Measurements from ENCODE around the gene SPATA18. TPM values are rescaled to one million over a fixed set of nuclear protein-coding genes. Genes with fewer than 3 reads are reported as not detected.

SPATA18 gene
- total and polyA plus RNA-seq, 2 of the 8 experiments (the other 6 are each of a cell fraction or from before 2014, with no cell fraction given): 1.4 to 2.4 TPM

GRCh38 chr4:52103319-52103718 lies 52.2 kb downstream of the SPATA18 start:
- DNase-seq (ENCODE audit: low read depth in 1 of 2, low spot score in 2 of 2) (no peak), FAIRE-seq (peak; percentile 86)
- H4K5ac ChIP-seq (ENCODE audit: insufficient read length, low read depth, low read length): no peak overlapping the region
- H4K20me1 ChIP-seq (replicated peaks in 1 of 2; ENCODE audit: control insufficient read depth in 1 of 2, insufficient read depth in 2 of 2, low read length in 2 of 2): no peaks in the 10 kb centered on the region
- H3K4ac ChIP-seq (replicated peaks; ENCODE audit: insufficient read length, low read depth, low read length): no peak overlapping the region
- H3K23ac ChIP-seq (ENCODE audit: insufficient read length): no peak overlapping the region
- H2AK5ac ChIP-seq (ENCODE audit: low read depth, low read length): no peak overlapping the region
- H4K8ac ChIP-seq (ENCODE audit: extremely low read depth, insufficient read depth, low read length): no peak overlapping the region
- no peak overlapping the region for H3K9ac ChIP-seq (replicated peaks in 1 of 4; ENCODE audit: extremely low read depth in 1 of 4, low read depth in 3 of 4, low read length in 3 of 4)
- no peaks in the 10 kb centered on the region for H3K4me1 ChIP-seq (replicated peaks in 1 of 4; ENCODE audit: control insufficient read depth in 3 of 4, insufficient read depth in 4 of 4, low read length in 3 of 4)
- no peaks in the 10 kb centered on the region for H3K23me2 ChIP-seq (ENCODE audit: low read depth, low read length)
- H4K91ac ChIP-seq (replicated peaks; ENCODE audit: insufficient read length, low read length): no peak overlapping the region
- H2AFZ ChIP-seq (ENCODE audit: low read length): no peak overlapping the region
- H3K9me3 ChIP-seq (ENCODE audit: insufficient read depth in 2 of 2, low read depth in 1 of 2, low read length in 1 of 2): no peaks in the 10 kb centered on the region
- H2BK12ac ChIP-seq (ENCODE audit: low read depth, low read length): no peak overlapping the region
- H2BK15ac ChIP-seq (ENCODE audit: low read length): no peak overlapping the region
- no peaks in the 10 kb centered on the region; a peak in 1 of 7 replicates for H3K27me3 ChIP-seq (replicated peaks in 1 of 4; ENCODE audit: control insufficient read depth in 3 of 4, extremely low read depth in 1 of 4, insufficient read depth in 3 of 4, low read length in 3 of 4)
- TF ChIP-seq, protein P1, sequence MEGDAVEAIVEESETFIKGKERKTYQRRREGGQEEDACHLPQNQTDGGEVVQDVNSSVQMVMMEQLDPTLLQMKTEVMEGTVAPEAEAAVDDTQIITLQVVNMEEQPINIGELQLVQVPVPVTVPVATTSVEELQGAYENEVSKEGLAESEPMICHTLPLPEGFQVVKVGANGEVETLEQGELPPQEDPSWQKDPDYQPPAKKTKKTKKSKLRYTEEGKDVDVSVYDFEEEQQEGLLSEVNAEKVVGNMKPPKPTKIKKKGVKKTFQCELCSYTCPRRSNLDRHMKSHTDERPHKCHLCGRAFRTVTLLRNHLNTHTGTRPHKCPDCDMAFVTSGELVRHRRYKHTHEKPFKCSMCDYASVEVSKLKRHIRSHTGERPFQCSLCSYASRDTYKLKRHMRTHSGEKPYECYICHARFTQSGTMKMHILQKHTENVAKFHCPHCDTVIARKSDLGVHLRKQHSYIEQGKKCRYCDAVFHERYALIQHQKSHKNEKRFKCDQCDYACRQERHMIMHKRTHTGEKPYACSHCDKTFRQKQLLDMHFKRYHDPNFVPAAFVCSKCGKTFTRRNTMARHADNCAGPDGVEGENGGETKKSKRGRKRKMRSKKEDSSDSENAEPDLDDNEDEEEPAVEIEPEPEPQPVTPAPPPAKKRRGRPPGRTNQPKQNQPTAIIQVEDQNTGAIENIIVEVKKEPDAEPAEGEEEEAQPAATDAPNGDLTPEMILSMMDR (IDR thresholded peaks at IDR 0.05; ENCODE audit: control extremely low read depth in 1 of 3, insufficient read depth in 1 of 3, low read depth in 1 of 3, low read length in 3 of 3): peak in 2 of 3 experiments; percentile 51 to 53; a peak in 2 of 4 replicates
- TF ChIP-seq RAD21 (IDR thresholded peaks at IDR 0.05 in 1 of 2, conservative IDR thresholded peaks at IDR 0.05 in 1 of 2; ENCODE audit: low read depth in 2 of 2, low read length in 2 of 2) (peak; percentile 85 to 86), RFX5 (IDR thresholded peaks at IDR 0.05; ENCODE audit: borderline replicate concordance, low read depth, low read length) (0 out of 2 replicates have a peak, but pooled peaks have one; percentile 9), EGR1 (IDR thresholded peaks at IDR 0.05; ENCODE audit: borderline replicate concordance, low read depth, low read length) (no peak)
- no peak overlapping the region for H3K4me3 ChIP-seq (ENCODE audit: extremely low read depth in 1 of 4, insufficient read depth in 2 of 4, low read depth in 3 of 4, low read length in 4 of 4)
- no peaks in the 10 kb centered on the region for H3K79me1 ChIP-seq (ENCODE audit: low read depth, low read length)
- H2BK120ac ChIP-seq (replicated peaks; ENCODE audit: low read depth, low read length): no peak overlapping the region
- no peak overlapping the region for H2BK20ac ChIP-seq (ENCODE audit: low read length)
- H3K56ac ChIP-seq (replicated peaks; ENCODE audit: insufficient read length, low read depth, low read length): no peak overlapping the region
- no peak overlapping the region for H3K14ac ChIP-seq (ENCODE audit: insufficient read length)
- no peaks in the 10 kb centered on the region for H3K79me2 ChIP-seq (ENCODE audit: control insufficient read depth in 1 of 2, insufficient read depth in 2 of 2, low read length in 2 of 2)
- WGBS, 2 experiments (ENCODE audit: extremely low coverage in 1 of 2, insufficient coverage in 1 of 2, insufficient read length in 1 of 2, insufficient replicate concordance in 2 of 2, low coverage in 1 of 2, low lambda C conversion rate in 2 of 2, missing lambda C conversion rate in 1 of 2): 62% methylated on average over 1 of the region's 1 CpG; no CpG with 5 or more reads in 1 of the 2 experiments
- POLR2A ChIA-PET (ENCODE audit: partially characterized antibody): no interaction called here
- CTCF ChIA-PET (ENCODE audit: partially characterized antibody): interaction anchor here (1.4 to 1.7 kb wide), 2 partner anchors 380 to 880 kb away, joined by 4 to 5 read pairs; no protein-coding TSS in a partner anchor
- no peak overlapping the region for H2BK5ac ChIP-seq (ENCODE audit: low read depth, low read length)
- no peak overlapping the region for H3K18ac ChIP-seq (ENCODE audit: extremely low read depth, low read length)
- H3K27ac ChIP-seq (ENCODE audit: low read depth, low read length): no peak overlapping the region
- H3K36me3 ChIP-seq (ENCODE audit: control insufficient read depth in 2 of 4, insufficient read depth in 4 of 4, low read length in 3 of 4): no peaks in the 10 kb centered on the region
- H3K4me2 ChIP-seq (ENCODE audit: insufficient read depth in 1 of 2, low read depth in 2 of 2, low read length in 2 of 2): no peak overlapping the region

Measured in H1 (cell line).